ENCODE data around the gene KISS1R.

Gene KISS1R

GRCh38 chr19:925087-925525 lies 8.0 kb downstream of the KISS1R start:
- no peak for DNase-seq

GRCh38 chr19:925526-926322 lies 8.6 kb downstream of the KISS1R start, which contains the start of gene ARID3A:
Gene ARID3A (plus strand): TSS chr19:926035. CDS start chr19:929529, 3,494 bp downstream.
- DNase-seq = peak; percentile 86

- no peak for DNase-seq
Observed at GRCh38 chr19:926323-926588, 9.1 kb downstream of the KISS1R start.

GRCh38 chr19:926589-927350 lies 9.6 kb downstream of the KISS1R start:
- DNase-seq = peak; percentile 44

GRCh38 chr19:927351-927779 lies 10.2 kb downstream of the KISS1R start:
- no peak for DNase-seq

GRCh38 chr19:927780-928401 lies 10.8 kb downstream of the KISS1R start:
- DNase-seq = no peak

- DNase-seq = no peak
Observed at GRCh38 chr19:928471-929202, 11.5 kb downstream of the KISS1R start.

GRCh38 chr19:929203-929890 lies 12.2 kb downstream of the KISS1R start:
- no peak for DNase-seq

- DNase-seq = no peak
Observed at GRCh38 chr19:929891-930258, 12.7 kb downstream of the KISS1R start.

- DNase-seq = no peak
Observed at GRCh38 chr19:931860-932647, 14.9 kb downstream of the KISS1R start.

GRCh38 chr19:932648-933552 lies 15.8 kb downstream of the KISS1R start:
- DNase-seq = peak; percentile 47

GRCh38 chr19:933553-933882 lies 16.4 kb downstream of the KISS1R start:
- DNase-seq = no peak

- DNase-seq = no peak
Observed at GRCh38 chr19:934197-934840, 17.2 kb downstream of the KISS1R start.

GRCh38 chr19:934865-935479 lies 17.8 kb downstream of the KISS1R start:
- DNase-seq = no peak

GRCh38 chr19:936175-936546 lies 19.0 kb downstream of the KISS1R start:
- DNase-seq = no peak

GRCh38 chr19:937259-937694 lies 20.1 kb downstream of the KISS1R start:
- peak; percentile 37 for DNase-seq

- DNase-seq = no peak
Observed at GRCh38 chr19:938233-938923, 21.2 kb downstream of the KISS1R start.

GRCh38 chr19:939439-939838 lies 22.3 kb downstream of the KISS1R start:
- no peak for DNase-seq

GRCh38 chr19:939922-940321 lies 22.8 kb downstream of the KISS1R start:
- no peak for DNase-seq

Measured in activated T-cell treated with anti-CD3 and anti-CD28 coated beads, Interleukin-2, amount 50 U/mL, for 1 hour (primary cell).